Measurements from ENCODE around the gene ZBTB17.

The ZBTB17 gene

GRCh38 chr1:16009678-16010077 lies 33.8 kb upstream of the ZBTB17 start:
- H3K9ac ChIP-seq (ENCODE audit: low read depth, low read length, poor library complexity, severe bottlenecking), result no peak overlapping the region
- H3K27me3 ChIP-seq (ENCODE audit: insufficient read depth, low read length, poor library complexity, severe bottlenecking), result no peaks in the 10 kb centered on the region
- TF ChIP-seq EZH2phosphoT487 (IDR thresholded peaks at IDR 0.05; ENCODE audit: borderline replicate concordance), result no peak
- no peak for TF ChIP-seq CTCF (conservative IDR thresholded peaks at IDR 0.05; ENCODE audit: low read length)
- H2AFZ ChIP-seq (ENCODE audit: low read length), result no peak overlapping the region
- H3K9me2 ChIP-seq (replicated peaks; ENCODE audit: low read depth, low read length), result no peaks in the 10 kb centered on the region
- no peaks in the 10 kb centered on the region for H3K79me2 ChIP-seq (ENCODE audit: insufficient read depth, low read length)
- H3K4me2 ChIP-seq (ENCODE audit: low read depth, low read length, poor library complexity, severe bottlenecking), result no peak overlapping the region
- no peaks in the 10 kb centered on the region for H3K36me3 ChIP-seq (ENCODE audit: insufficient read depth, low read length)
- no peaks in the 10 kb centered on the region for H3F3A ChIP-seq (ENCODE audit: low read depth)
- no peaks in the 10 kb centered on the region for H4K20me1 ChIP-seq (ENCODE audit: insufficient read depth, low read length, poor library complexity, severe bottlenecking)
- no peaks in the 10 kb centered on the region for H3K4me1 ChIP-seq (ENCODE audit: insufficient read depth, low read length, poor library complexity, severe bottlenecking)
- H3K9me3 ChIP-seq (ENCODE audit: insufficient read depth, low read depth, low read length), result no peaks in the 10 kb centered on the region
- no peak overlapping the region for H3K4me3 ChIP-seq (ENCODE audit: low read length, poor library complexity, severe bottlenecking)

- H4K20me1 ChIP-seq (ENCODE audit: insufficient read depth, low read length, poor library complexity, severe bottlenecking), result no peaks in the 10 kb centered on the region
- H3K4me1 ChIP-seq (ENCODE audit: insufficient read depth, low read length, poor library complexity, severe bottlenecking), result no peaks in the 10 kb centered on the region
- H2AFZ ChIP-seq (ENCODE audit: low read length), result no peak overlapping the region
- H3K9ac ChIP-seq (ENCODE audit: low read depth, low read length, poor library complexity, severe bottlenecking), result no peak overlapping the region
- no peaks in the 10 kb centered on the region for H3K9me2 ChIP-seq (replicated peaks; ENCODE audit: low read depth, low read length)
- no peaks in the 10 kb centered on the region for H3F3A ChIP-seq (ENCODE audit: low read depth)
- no peak overlapping the region for H3K4me3 ChIP-seq (ENCODE audit: low read length, poor library complexity, severe bottlenecking)
- H3K4me2 ChIP-seq (ENCODE audit: low read depth, low read length, poor library complexity, severe bottlenecking), result no peak overlapping the region
- peak; percentile 99 for TF ChIP-seq CTCF (conservative IDR thresholded peaks at IDR 0.05; ENCODE audit: low read length)
- no peak for TF ChIP-seq EZH2phosphoT487 (IDR thresholded peaks at IDR 0.05; ENCODE audit: borderline replicate concordance)
- no peaks in the 10 kb centered on the region for H3K9me3 ChIP-seq (ENCODE audit: insufficient read depth, low read depth, low read length)
- no peaks in the 10 kb centered on the region for H3K79me2 ChIP-seq (ENCODE audit: insufficient read depth, low read length)
- H3K36me3 ChIP-seq (ENCODE audit: insufficient read depth, low read length), result no peaks in the 10 kb centered on the region
- H3K27me3 ChIP-seq (ENCODE audit: insufficient read depth, low read length, poor library complexity, severe bottlenecking), result no peaks in the 10 kb centered on the region
Observed at GRCh38 chr1:16009030-16009460, 33.1 kb upstream of the ZBTB17 start.

- Histone ChIP-seq H3K4me3 (ENCODE audit: low read length, poor library complexity, severe bottlenecking) (no peak overlapping the region), H3K9me3 (ENCODE audit: insufficient read depth, low read depth, low read length) (no peaks in the 10 kb centered on the region), H3K36me3 (ENCODE audit: insufficient read depth, low read length) (no peaks in the 10 kb centered on the region), H3K9ac (ENCODE audit: low read depth, low read length, poor library complexity, severe bottlenecking) (no peak overlapping the region), H3K27me3 (ENCODE audit: insufficient read depth, low read length, poor library complexity, severe bottlenecking) (no peaks in the 10 kb centered on the region), H3K79me2 (ENCODE audit: insufficient read depth, low read length) (no peaks in the 10 kb centered on the region), H2AFZ (ENCODE audit: low read length) (no peak overlapping the region), H4K20me1 (ENCODE audit: insufficient read depth, low read length, poor library complexity, severe bottlenecking) (no peaks in the 10 kb centered on the region), H3K9me2 (replicated peaks; ENCODE audit: low read depth, low read length) (no peaks in the 10 kb centered on the region), H3K4me1 (ENCODE audit: insufficient read depth, low read length, poor library complexity, severe bottlenecking) (no peaks in the 10 kb centered on the region), H3K4me2 (ENCODE audit: low read depth, low read length, poor library complexity, severe bottlenecking) (no peak overlapping the region), H3F3A (ENCODE audit: low read depth) (no peaks in the 10 kb centered on the region)
- no peak for TF ChIP-seq EZH2phosphoT487 (IDR thresholded peaks at IDR 0.05; ENCODE audit: borderline replicate concordance)
- no peak for TF ChIP-seq CTCF (conservative IDR thresholded peaks at IDR 0.05; ENCODE audit: low read length)
Observed at GRCh38 chr1:16007671-16008341, 31.9 kb upstream of the ZBTB17 start.

All from Loucy (cell line).